OCI-LY3 (cell line): Measurements from ENCODE around the gene PLD4.

Source experiments
- CTCF ChIP-seq: fragments of 200-600, 300-600 bp; sonication (generic); IDR thresholded peaks from 2 replicates; pipeline ENCODE4 v1.5.1; 2014; ENCODE audit warnings: antibody characterized with exemption, low read length, low read depth
- EZH2phosphoT487 ChIP-seq: fragments of 200-600 bp; shearing (Covaris generic); IDR thresholded peaks from 2 replicates; pipeline ENCODE4 v1.6.1; 2018; ENCODE audit warnings: antibody characterized with exemption, mixed run types, low read depth

DNA sequence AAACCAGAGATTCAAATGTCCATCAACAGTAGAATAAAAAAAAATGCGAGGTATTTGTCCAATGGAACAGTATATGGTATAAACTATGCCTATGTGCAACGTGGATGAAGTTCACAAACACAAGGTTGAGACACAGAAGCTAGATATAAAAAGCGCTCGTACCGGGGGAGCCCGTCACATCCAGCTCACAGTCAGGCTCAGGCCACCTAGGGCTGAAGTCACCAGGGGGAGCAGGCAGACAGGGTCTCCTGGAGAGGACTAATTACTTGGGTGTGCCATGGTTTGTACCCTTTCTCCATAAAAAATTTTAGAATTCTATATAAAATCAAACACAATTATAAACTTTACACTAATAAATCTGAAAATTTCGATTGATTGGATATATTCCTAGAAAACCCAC is 39.9 kb downstream of the PLD4 start:
- no peak for TF ChIP-seq CTCF
- no peak for TF ChIP-seq EZH2phosphoT487
